Fibroblast of gingiva (primary cell): Measurements from ENCODE around the gene FRMPD4.

Experiments used
- DNase-seq: peaks from one replicate; pipeline ENCODE4 v3.0.0-alpha.2; 2011; ENCODE audit warnings: low read depth

Gene FRMPD4

DNA sequence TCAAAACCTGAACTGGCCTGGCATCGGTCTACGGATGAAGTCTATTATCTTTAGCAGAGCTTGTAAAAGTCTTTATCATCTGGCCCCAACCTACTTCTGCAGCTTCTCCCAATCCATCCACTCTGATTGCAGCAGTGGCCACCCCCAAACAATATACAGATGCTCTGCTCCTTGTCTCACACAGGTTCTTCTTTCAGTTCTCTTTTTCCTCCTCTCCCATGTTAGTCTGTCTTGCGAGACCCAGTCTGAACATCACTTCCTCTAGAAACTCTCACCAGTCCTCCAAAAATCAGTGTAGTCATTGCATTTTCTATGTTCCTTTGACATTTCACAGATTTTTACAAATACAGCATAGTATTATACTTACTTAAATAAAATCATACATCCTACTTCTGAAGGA is 163.0 kb downstream of the FRMPD4 start:
- DNase-seq: no peak

DNA sequence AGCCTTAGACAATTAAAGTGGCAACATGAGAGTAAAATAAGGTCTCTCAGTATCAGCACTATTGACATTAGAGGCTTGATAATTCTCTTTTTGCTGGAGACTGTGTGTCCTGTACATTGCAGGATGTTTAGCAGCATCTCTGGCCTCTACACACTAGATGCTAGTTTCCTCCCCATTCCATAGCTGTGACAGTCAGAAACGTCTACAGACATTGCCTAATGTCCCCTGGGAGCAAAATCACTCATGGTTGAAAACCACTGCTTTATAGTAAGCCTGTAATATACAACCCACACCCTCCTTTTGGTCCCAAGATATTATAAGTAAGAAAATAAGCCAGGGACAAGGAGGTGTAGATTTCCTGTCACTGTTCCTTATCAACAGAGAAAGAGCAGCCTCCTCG is 166.0 kb downstream of the FRMPD4 start:
- DNase-seq: peak; percentile 2

DNA sequence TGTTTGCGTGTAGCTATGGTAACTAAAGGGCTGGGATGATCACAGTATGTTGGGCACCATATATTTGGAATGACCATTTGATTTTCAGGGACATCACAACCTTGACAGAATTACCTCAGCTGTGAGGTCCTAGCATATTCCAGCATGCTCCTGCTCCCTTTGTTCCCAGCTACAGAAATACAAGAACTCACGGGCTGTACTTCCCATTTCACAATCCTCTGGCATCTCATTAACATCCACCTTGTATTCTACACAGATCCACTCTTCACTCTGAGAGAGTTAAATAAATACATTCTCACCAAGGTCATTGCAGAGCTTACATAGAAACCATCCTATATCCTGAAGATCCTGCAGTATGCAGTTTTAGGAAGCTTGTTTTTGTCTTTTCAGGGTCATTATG is 169.7 kb downstream of the FRMPD4 start:
- no peak for DNase-seq

DNA sequence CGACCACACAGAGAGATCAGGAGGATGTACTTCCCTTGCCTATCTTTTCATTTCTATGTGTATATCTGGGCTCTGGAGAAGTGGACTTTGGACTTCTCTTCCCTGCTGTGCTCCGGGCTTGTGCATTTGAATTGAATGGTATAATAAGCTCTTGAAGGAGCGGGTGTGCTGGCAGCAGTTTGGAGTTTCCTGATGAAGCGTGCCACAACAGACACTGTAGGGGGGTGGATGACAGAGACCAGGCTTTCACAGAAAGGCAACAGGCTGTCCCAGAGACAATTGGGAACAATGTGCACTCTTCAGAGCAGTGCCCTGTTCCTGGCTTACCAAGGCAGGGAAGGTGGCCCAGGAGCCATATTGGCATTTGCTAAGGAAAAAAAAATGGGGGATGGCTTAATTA is 170.1 kb downstream of the FRMPD4 start:
- no peak for DNase-seq

- DNase-seq: no peak
Observed at GRCh38 chrX:12309040-12309743, 170.9 kb downstream of the FRMPD4 start.

- DNase-seq: no peak
Observed at GRCh38 chrX:12309744-12310076, 171.4 kb downstream of the FRMPD4 start.

DNA sequence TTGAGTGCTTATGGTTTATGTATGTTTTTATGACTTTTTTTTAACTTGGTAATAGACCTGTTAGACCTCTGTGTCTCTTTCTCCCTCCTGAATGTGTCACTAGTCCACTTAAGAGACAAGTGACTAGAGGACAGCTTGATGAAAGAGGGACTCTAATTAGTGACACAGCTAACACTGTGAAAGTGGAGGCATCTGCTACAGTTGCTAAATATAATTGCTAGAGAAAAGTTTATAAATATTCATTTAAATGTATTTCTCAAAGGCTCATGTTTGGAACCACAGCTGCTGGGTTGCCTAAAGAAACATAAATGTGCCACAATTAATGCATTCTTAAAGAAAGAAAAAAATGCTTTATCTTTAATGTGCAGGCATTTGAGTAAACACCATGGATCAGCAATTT is 176.4 kb downstream of the FRMPD4 start:
- no peak for DNase-seq

DNA sequence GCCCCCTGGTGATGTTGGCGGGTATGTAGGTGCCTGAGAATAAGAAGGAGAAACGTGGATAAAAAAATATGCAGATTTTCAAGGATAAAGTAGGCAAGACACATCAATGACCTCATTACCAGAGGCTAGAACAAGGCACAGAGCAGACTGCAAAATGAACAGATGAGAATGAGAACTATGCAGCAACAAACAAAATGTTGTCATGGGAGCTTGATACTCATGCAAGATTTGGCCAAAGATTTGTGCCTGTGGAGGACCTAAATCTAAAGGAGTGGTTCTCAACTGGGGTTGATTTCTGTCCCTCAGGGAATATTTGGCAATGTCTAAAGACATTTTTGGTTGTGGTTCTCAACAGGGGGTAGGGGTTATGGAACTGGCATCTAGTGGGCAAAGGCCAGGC is 177.3 kb downstream of the FRMPD4 start:
- no peak for DNase-seq

DNA sequence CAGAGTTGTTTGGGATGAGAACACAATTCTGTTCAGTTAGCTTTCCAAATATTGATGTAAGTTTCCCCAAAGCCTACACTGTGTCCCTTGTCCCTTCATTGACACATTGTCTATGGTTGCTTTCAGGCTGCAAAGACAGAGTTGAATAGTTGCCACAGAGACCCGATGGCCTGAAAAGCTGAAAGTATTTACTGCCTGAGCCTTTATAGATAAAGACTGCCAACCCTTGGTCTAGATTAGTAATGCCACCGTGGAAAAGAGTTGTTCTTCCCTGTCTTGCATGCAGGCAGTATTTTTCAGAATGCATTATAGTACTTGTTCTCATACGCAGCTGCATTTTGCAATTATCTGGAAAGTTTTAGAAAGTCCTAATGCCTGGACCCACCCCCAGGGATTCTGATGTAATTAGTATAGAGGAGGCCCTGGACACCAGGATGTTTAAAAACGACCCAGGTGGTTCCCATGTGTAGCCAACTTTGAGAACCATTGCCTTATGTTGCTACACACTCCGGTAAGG is 180.8 kb downstream of the FRMPD4 start:
- no peak for DNase-seq

GRCh38 chrX:12319992-12320391 is 181.7 kb downstream of the FRMPD4 start:
- DNase-seq: no peak

DNA sequence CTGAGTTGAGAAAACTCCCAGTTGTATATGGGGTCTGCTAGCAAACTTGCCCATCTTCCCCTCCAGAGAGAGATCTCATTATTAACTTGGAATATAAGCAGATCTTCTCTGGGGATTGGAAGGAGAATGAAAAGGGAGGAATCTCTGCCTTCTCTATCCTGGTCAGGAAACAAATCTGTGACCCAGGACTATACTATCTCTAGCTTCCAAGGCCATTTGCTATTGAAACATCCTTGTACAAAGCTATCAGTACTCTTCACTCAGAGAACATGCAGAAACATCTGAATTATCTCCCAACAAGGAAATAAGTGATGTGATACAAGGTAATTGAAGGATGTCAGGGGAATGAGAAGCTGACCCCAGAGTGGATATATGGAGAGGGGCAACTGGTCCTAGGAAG is 183.8 kb downstream of the FRMPD4 start:
- DNase-seq: no peak

DNA sequence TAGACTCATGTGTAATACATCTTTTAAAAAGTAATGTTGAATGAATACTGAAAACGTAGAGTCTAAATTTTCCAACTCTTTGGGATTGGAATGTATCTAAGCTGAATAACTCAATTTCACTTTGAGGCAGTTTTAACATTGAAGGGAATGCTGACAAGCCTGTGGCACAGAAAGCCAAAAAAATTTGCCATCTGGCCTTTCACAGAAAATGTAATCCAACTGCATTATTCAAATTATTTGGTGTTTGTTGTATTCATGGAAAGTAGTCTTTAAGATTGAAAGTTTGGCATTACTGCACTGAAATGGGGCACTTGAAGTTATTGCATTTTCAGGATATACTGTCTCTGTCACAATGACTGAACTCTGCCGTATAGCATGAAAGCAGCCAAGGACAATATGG is 186.9 kb downstream of the FRMPD4 start:
- no peak for DNase-seq

- DNase-seq: no peak
Observed at GRCh38 chrX:12327836-12328235, 189.6 kb downstream of the FRMPD4 start.

- no peak for DNase-seq
Observed at GRCh38 chrX:12329476-12329875, 191.2 kb downstream of the FRMPD4 start.

GRCh38 chrX:12330841-12331240 is 192.6 kb downstream of the FRMPD4 start:
- DNase-seq: no peak

- no peak for DNase-seq
Observed at GRCh38 chrX:12332786-12333347, 194.6 kb downstream of the FRMPD4 start.

GRCh38 chrX:12339921-12340320 is 201.6 kb downstream of the FRMPD4 start:
- DNase-seq: no peak

GRCh38 chrX:12344954-12345353 is 206.7 kb downstream of the FRMPD4 start:
- DNase-seq: no peak

DNA sequence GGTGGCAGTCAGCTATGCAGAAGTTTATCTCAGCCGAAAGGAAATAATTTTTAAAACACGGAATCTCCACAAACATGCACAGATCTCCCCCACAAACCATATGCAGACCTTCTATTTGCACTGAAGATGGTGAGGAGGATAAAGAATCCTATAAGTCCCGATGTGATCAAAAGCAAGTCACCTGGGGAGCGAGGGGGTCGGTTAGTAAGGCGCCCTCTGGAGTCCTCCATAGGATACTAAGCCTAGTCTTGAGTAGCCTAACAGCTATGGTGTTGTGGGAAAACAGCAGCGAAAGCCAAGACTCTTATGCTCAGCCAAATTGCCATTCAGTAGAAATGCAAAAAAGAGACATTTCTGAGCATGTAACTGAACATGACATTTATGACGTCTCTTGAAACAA is 210.9 kb downstream of the FRMPD4 start:
- DNase-seq: no peak

- DNase-seq: no peak
Observed at GRCh38 chrX:12352922-12353321, 214.6 kb downstream of the FRMPD4 start.

- peak; percentile 23 for DNase-seq
Observed at GRCh38 chrX:12360383-12360782, 222.1 kb downstream of the FRMPD4 start.

- DNase-seq: peak; percentile 13
Observed at GRCh38 chrX:12360986-12361598, 222.8 kb downstream of the FRMPD4 start.

- no peak for DNase-seq
Observed at GRCh38 chrX:12363216-12363615, 224.9 kb downstream of the FRMPD4 start.

- DNase-seq: no peak
Observed at GRCh38 chrX:12366440-12366839, 228.2 kb downstream of the FRMPD4 start.
